NK-92 (cell line): ENCODE measurements around the gene EML6.

Experiments
- DNase-seq: peaks from one replicate; lab custom pipeline; 2025; ENCODE audit not compliant: unreplicated experiment; lab: John Stamatoyannopoulos, UW

The EML6 gene

GRCh38 chr2:55017880-55018279 is 294.4 kb downstream of the EML6 start:
- DNase-seq = no peak

GRCh38 chr2:55018619-55019018 is 295.2 kb downstream of the EML6 start:
- no peak for DNase-seq

GRCh38 chr2:55019526-55020258 is 296.2 kb downstream of the EML6 start:
- DNase-seq = no peak
